ENCODE measurements around the gene BPIFB4. TPM values are rescaled to one million over a fixed set of nuclear protein-coding genes. Genes with fewer than 3 reads are reported as not detected.

BPIFB4 gene
- total RNA-seq, 1 donor from 2014 or later: not detected

- peaks cover 16% of the 10 kb centered on the region for H3K27me3 Mint-ChIP-seq
- no peak for DNase-seq
- no peaks in the 10 kb centered on the region for H3K4me1 Mint-ChIP-seq
- no peaks in the 10 kb centered on the region for H3K9me3 Mint-ChIP-seq
- intact Hi-C loops (cut with micrococcal nuclease): no loop called here
- no peak overlapping the region for H3K27ac Mint-ChIP-seq
- TF ChIP-seq, protein P1, sequence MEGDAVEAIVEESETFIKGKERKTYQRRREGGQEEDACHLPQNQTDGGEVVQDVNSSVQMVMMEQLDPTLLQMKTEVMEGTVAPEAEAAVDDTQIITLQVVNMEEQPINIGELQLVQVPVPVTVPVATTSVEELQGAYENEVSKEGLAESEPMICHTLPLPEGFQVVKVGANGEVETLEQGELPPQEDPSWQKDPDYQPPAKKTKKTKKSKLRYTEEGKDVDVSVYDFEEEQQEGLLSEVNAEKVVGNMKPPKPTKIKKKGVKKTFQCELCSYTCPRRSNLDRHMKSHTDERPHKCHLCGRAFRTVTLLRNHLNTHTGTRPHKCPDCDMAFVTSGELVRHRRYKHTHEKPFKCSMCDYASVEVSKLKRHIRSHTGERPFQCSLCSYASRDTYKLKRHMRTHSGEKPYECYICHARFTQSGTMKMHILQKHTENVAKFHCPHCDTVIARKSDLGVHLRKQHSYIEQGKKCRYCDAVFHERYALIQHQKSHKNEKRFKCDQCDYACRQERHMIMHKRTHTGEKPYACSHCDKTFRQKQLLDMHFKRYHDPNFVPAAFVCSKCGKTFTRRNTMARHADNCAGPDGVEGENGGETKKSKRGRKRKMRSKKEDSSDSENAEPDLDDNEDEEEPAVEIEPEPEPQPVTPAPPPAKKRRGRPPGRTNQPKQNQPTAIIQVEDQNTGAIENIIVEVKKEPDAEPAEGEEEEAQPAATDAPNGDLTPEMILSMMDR (IDR thresholded peaks at IDR 0.05): no peak
- no peak overlapping the region for H3K4me3 Mint-ChIP-seq
- CTCF ChIA-PET: interaction anchor here (1.3 kb wide), 1 partner anchor 10 kb away, joined by 3 read pairs; no protein-coding TSS in a partner anchor
- POLR2A ChIA-PET: no interaction called here
- H3K36me3 Mint-ChIP-seq (ENCODE audit: low read depth): no peaks in the 10 kb centered on the region
- no peak for ATAC-seq (ENCODE audit: low read depth)
These were observed 46.5 kb downstream of the BPIFB4 start for GRCh38 chr20:33125983-33126382.

DNA sequence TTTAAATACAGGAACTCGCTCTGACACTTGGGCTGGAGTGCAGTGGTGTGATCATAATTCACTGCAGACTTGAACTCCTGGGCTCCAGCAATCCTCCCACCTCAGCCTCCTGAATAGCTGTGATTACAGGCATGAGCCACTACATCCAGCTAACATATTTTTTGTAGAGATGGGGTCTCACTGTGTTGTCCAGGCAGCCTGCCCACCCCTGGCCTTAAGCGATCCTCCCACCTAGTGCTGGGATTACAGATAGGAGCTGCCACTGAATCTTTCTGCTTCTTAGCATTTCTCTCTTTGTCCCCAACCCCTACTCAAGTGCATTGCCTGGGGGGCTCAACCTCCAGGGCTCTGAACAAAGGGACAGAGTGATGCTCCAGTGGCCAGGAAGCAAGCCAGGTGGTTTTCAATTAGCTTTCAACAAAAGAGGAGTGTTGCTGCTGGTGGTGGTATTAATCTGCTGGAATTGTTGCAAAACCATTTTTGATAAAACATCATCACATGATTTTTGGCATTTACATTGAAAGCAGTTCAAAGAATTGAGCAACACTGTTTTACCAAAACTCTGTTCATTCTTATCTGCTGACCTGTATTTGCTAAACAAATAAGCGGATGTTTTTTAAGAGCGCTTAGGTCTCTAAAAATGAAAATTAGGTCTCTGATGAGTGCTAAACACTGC, 48.1 kb downstream of the BPIFB4 start:
- intact Hi-C loops (cut with micrococcal nuclease): no loop called here
- Mint-ChIP-seq H3K36me3 (ENCODE audit: low read depth) (no peaks in the 10 kb centered on the region), H3K4me3 (no peak overlapping the region), H3K4me1 (no peaks in the 10 kb centered on the region), H3K9me3 (no peaks in the 10 kb centered on the region), H3K27ac (no peak overlapping the region), H3K27me3 (peaks cover 13% of the 10 kb centered on the region)
- POLR2A ChIA-PET: no interaction called here
- ATAC-seq (ENCODE audit: low read depth) (no peak), DNase-seq (no peak)
- TF ChIP-seq, protein P1 (IDR thresholded peaks at IDR 0.05): no peak
- CTCF ChIA-PET: interaction anchor here (1.3 kb wide), 1 partner anchor 8 kb away, joined by 3 read pairs; no protein-coding TSS in a partner anchor

DNA sequence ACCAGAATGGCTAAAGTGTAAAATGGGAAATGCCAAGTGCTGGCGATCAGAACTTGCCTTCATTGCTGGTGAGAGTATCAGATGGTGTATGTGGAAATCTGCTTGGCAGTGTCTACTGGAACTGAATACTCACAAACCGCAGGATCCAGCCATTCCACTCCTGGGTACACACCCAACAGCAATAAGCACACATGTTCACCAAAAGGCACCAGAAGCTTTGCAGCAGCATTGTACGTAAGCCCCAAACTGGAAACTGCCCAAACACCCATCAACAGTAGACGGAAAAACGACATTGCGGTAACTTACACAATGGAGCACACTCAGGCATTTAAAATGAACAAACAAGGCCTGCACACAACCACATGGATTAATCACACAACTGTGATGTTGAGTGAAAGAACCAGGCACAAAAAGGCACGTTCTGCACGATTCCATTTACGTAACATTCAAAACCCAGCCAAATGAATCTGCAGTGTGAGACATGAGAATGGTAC, 51.2 kb downstream of the BPIFB4 start:
- TF ChIP-seq, protein P1 (IDR thresholded peaks at IDR 0.05): no peak
- no peaks in the 10 kb centered on the region for H3K9me3 Mint-ChIP-seq
- H3K36me3 Mint-ChIP-seq (ENCODE audit: low read depth): no peaks in the 10 kb centered on the region
- intact Hi-C loops (cut with micrococcal nuclease): no loop called here
- POLR2A ChIA-PET: no interaction called here
- CTCF ChIA-PET: no interaction called here
- no peak overlapping the region for H3K27ac Mint-ChIP-seq
- no peak for DNase-seq
- H3K4me3 Mint-ChIP-seq: no peak overlapping the region
- ATAC-seq (ENCODE audit: low read depth): no peak
- H3K4me1 Mint-ChIP-seq: no peaks in the 10 kb centered on the region
- peaks cover 7% of the 10 kb centered on the region for H3K27me3 Mint-ChIP-seq

- Mint-ChIP-seq H3K27ac (no peak overlapping the region), H3K36me3 (ENCODE audit: low read depth) (no peaks in the 10 kb centered on the region), H3K4me3 (no peak overlapping the region), H3K4me1 (no peaks in the 10 kb centered on the region), H3K9me3 (no peaks in the 10 kb centered on the region), H3K27me3 (peaks cover 2% of the 10 kb centered on the region)
- ATAC-seq (ENCODE audit: low read depth) (no peak), DNase-seq (no peak)
- ChIA-PET POLR2A (no interaction called here), CTCF (no interaction called here)
- intact Hi-C loops (cut with micrococcal nuclease): no loop called here
- TF ChIP-seq, protein P1 (IDR thresholded peaks at IDR 0.05): no peak
These were observed 52.6 kb downstream of the BPIFB4 start for GRCh38 chr20:33131949-33132473.

GRCh38 chr20:33132513-33133372, 53.3 kb downstream of the BPIFB4 start:
- Mint-ChIP-seq H3K4me3 (no peak overlapping the region), H3K36me3 (ENCODE audit: low read depth) (no peaks in the 10 kb centered on the region), H3K4me1 (no peaks in the 10 kb centered on the region), H3K9me3 (no peaks in the 10 kb centered on the region), H3K27ac (no peak overlapping the region), H3K27me3 (peaks cover 2% of the 10 kb centered on the region)
- no peak for ATAC-seq (ENCODE audit: low read depth)
- POLR2A ChIA-PET: no interaction called here
- CTCF ChIA-PET: no interaction called here
- TF ChIP-seq, protein P1 (IDR thresholded peaks at IDR 0.05): no peak
- DNase-seq: no peak
- intact Hi-C loops (cut with micrococcal nuclease): no loop called here
